ENCODE data around the gene GAS2. TPM values are rescaled to one million over a fixed set of nuclear protein-coding genes. Genes with fewer than 3 reads are reported as not detected.

Gene GAS2
- polyA plus RNA-seq, 1 donor from 2014 or later, result 8.0 TPM

GRCh38 chr11:22795914-22796313 lies 129.5 kb downstream of the GAS2 start:
- TF ChIP-seq SMC3 (conservative IDR thresholded peaks at IDR 0.05; ENCODE audit: poor library complexity) (no peak), POLR2AphosphoS5 (IDR thresholded peaks at IDR 0.05) (no peak), TAF1 (IDR thresholded peaks at IDR 0.05; ENCODE audit: low read depth) (no peak), REST (IDR thresholded peaks at IDR 0.05; ENCODE audit: borderline replicate concordance) (no peak), EP300 (conservative IDR thresholded peaks at IDR 0.05; ENCODE audit: poor library complexity, severe bottlenecking) (no peak), MXI1 (conservative IDR thresholded peaks at IDR 0.05; ENCODE audit: poor library complexity, severe bottlenecking) (no peak), CTCF (IDR thresholded peaks at IDR 0.05; ENCODE audit: poor library complexity, severe bottlenecking) (no peak), RAD21 (conservative IDR thresholded peaks at IDR 0.05) (no peak), EZH2 (IDR thresholded peaks at IDR 0.05; ENCODE audit: borderline replicate concordance, insufficient read depth, low read length, poor library complexity, severe bottlenecking) (no peak)
- Histone ChIP-seq H3K79me2 (replicated peaks; ENCODE audit: insufficient read depth, low read length) (no peaks in the 10 kb centered on the region), H3K27ac (ENCODE audit: low read length) (peak overlapping the region; percentile 18), H3K27me3 (ENCODE audit: insufficient read depth, low read depth, low read length) (no peaks in the 10 kb centered on the region), H3K4me3 (ENCODE audit: low read length) (no peak overlapping the region), H3K9ac (ENCODE audit: low read length) (no peak overlapping the region), H3K9me3 (ENCODE audit: low read length) (no peaks in the 10 kb centered on the region), H3K9me2 (ENCODE audit: insufficient read depth, low read length) (no peaks in the 10 kb centered on the region), H3K4me2 (ENCODE audit: low read length) (no peak overlapping the region), H4K20me1 (ENCODE audit: insufficient read depth) (no peaks in the 10 kb centered on the region), H3K36me3 (ENCODE audit: insufficient read depth, low read length) (no peaks in the 10 kb centered on the region), H3F3A (ENCODE audit: insufficient read depth, low read length, poor library complexity, severe bottlenecking) (no peaks in the 10 kb centered on the region), H2AFZ (ENCODE audit: low read depth, low read length) (no peak overlapping the region)

GRCh38 chr11:22797047-22797446 lies 130.6 kb downstream of the GAS2 start:
- Histone ChIP-seq H4K20me1 (ENCODE audit: insufficient read depth) (no peaks in the 10 kb centered on the region), H3K4me3 (ENCODE audit: low read length) (no peak overlapping the region)

More at GRCh38 chr11:22797047-22797446, 130.6 kb downstream of the GAS2 start:
- H2AFZ ChIP-seq (ENCODE audit: low read depth, low read length), result no peak overlapping the region
- H3K9me2 ChIP-seq (ENCODE audit: insufficient read depth, low read length), result no peaks in the 10 kb centered on the region
- H3K4me2 ChIP-seq (ENCODE audit: low read length), result no peak overlapping the region
- H3K27ac ChIP-seq (ENCODE audit: low read length), result no peak overlapping the region
- no peaks in the 10 kb centered on the region for H3K79me2 ChIP-seq (replicated peaks; ENCODE audit: insufficient read depth, low read length)
- no peaks in the 10 kb centered on the region for H3F3A ChIP-seq (ENCODE audit: insufficient read depth, low read length, poor library complexity, severe bottlenecking)
- no peak overlapping the region for H3K9ac ChIP-seq (ENCODE audit: low read length)
- TF ChIP-seq REST (IDR thresholded peaks at IDR 0.05; ENCODE audit: borderline replicate concordance) (no peak), POLR2AphosphoS5 (IDR thresholded peaks at IDR 0.05) (peak; percentile 20)
- H3K9me3 ChIP-seq (ENCODE audit: low read length), result no peaks in the 10 kb centered on the region
- H3K36me3 ChIP-seq (ENCODE audit: insufficient read depth, low read length), result no peaks in the 10 kb centered on the region
- no peaks in the 10 kb centered on the region for H3K27me3 ChIP-seq (ENCODE audit: insufficient read depth, low read depth, low read length)

All from neural cell (in vitro differentiated cells).